Measurements from ENCODE around the gene DCAF6.
"Not testable (repeated sequence)": the region's sequence is repeated elsewhere in the genome, so short reads cannot be mapped to it uniquely, and the experiment has no call there.

DCAF6 gene

GRCh38 chr1:168031627-168032026, 95.1 kb downstream of the DCAF6 start:
- DNase-seq (ENCODE audit: low read depth) = no peak

GRCh38 chr1:168032029-168032428, 95.5 kb downstream of the DCAF6 start:
- no peak for DNase-seq (ENCODE audit: low read depth)

GRCh38 chr1:168035345-168035744, 98.9 kb downstream of the DCAF6 start:
- DNase-seq (ENCODE audit: low read depth) = no peak

GRCh38 chr1:168042362-168042761, 105.9 kb downstream of the DCAF6 start:
- no peak for DNase-seq (ENCODE audit: low read depth)

DNA sequence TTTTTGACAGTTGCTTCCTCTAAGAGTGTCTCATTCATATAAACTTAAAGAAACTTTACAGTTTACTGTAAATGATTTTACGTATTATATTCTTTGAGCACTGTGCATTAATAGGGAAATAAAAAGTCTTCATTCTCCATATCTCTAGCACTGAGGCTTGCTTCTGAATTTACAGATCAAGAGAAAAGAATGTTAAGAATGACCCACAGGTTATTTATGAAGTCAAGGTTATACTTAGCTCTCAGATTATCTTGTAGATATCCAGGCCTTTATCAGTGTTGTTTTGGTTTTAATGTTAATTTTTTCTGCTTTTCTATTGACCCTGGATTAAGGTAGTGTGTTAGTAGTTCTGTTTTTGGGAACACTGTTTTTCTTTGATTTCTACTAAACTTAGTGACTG, 108.8 kb downstream of the DCAF6 start:
- DNase-seq (ENCODE audit: low read depth) = no peak

- no peak for DNase-seq (ENCODE audit: low read depth)
Observed at GRCh38 chr1:168050307-168050706, 113.8 kb downstream of the DCAF6 start.

- no peak for DNase-seq (ENCODE audit: low read depth)
Observed at GRCh38 chr1:168050880-168051279, 114.4 kb downstream of the DCAF6 start.

DNA sequence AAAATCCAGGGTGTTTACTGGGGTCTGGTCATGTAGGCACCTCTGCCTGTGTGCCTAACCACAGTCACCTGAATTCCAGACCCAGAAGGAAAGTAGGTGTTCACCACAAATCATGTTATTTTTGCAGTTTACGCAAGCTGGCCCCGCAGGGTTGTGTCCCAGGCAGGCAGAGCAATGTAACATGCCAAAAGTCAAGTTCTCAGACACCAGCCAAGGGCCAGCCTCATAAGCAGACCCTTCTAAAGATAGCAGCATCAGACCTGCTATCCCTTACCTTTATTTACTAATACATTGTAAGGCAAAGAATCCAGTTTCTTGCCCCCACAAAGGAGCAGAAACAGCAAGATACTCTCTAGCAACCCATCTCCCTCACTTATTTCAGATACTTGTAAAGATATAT, 117.2 kb downstream of the DCAF6 start:
- DNase-seq (ENCODE audit: low read depth) = no peak

DNA sequence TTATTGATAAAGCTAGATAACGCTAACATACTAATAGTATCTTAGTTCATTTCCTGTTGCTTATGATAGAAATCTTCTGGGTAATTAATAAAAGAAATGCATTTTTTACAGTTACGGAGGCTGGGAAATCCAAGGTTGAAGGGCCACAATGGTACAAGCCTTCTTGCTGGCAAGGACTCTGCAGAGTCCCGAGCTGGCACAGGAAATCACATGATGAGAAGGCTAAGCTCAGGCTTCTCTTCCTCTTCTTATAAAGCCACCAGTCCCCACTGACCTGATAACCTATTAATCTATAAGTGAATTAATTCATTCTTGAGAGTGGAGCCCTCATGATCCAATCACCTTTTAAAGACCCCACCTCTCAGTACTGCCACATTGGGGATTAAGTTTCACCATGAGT, 117.6 kb downstream of the DCAF6 start:
- DNase-seq (ENCODE audit: low read depth) = no peak

DNA sequence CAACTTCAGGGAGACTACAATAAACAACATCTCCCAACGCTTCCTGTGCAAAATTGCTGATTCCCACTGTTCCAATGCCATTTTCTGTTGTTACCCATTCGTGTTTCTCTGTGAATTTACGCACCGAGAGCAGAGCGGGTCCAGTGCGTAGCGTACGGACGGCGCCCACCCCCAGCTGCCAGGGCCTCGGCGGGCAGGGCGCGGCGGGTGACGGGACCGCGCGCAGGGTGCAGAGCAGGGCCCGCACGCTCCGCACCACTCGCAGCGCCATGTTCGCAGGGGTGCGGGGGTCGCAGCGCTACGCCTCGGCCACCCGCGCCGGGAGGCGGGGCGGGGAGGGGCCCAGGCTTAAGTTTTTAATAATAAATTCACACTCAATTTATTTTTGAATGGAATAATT, 119.7 kb downstream of the DCAF6 start:
- DNase-seq (ENCODE audit: low read depth) = not testable (repeated sequence)

GRCh38 chr1:168057355-168057754, 120.9 kb downstream of the DCAF6 start:
- no peak for DNase-seq (ENCODE audit: low read depth)

GRCh38 chr1:168057921-168058320, 121.4 kb downstream of the DCAF6 start:
- no peak for DNase-seq (ENCODE audit: low read depth)

DNA sequence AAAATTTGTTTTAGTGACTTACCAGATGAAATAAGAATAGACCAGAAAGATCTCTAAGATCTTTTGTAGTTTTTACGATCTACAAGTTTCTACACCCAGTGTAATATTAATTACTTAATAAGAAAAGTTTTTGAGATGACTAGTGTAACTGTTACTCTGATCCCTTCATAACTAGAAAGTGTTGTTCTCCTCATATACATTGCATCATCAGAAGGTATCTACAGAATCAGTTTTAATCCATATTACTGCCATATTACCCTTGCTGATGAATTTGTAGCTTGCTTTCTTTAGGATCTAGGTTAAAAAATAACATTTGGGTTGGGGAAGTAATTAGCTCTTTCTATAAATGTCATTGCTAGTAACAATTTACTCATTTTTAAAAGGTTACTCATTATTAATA, 127.7 kb downstream of the DCAF6 start:
- no peak for DNase-seq (ENCODE audit: low read depth)

- DNase-seq (ENCODE audit: low read depth) = no peak
Observed at GRCh38 chr1:168065506-168065905, 129.0 kb downstream of the DCAF6 start.

DNA sequence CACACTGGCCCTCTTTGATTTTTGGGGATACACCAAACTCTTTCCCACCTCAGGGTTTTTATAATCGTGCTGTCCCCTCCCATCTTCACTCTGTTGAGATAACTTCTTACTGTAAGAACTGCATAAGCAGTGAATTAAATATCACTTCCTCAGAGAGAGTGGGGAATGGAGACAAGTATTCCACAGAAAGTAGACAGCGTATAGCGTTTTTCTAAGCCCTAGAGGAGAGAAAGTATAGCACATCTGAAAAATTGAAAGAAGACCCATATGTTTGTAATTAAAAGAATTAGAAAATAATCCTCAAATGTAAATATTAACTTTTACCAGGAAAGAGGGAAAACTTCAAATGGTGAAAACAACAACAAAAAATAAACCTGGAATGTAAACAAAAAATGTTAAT, 132.9 kb downstream of the DCAF6 start:
- DNase-seq (ENCODE audit: low read depth) = no peak

DNA sequence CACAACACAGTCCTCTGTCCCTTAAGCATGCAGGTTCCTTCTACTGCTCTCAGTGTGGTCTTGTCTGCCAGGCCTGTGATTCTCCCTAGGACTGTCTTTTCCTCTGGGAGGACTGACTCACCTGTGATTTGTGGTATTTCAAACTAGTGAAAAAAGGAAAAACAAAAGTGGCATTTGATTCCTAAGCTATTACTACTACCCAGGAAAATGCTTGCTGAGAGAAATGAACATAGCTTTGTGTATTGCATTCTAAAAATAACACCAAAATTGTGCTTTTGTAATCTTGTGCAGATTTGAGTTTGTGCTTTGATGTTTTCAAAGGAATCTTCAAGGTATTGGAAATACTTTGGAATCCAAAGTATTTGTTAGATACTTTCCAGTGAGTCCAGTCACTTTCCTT, 143.3 kb downstream of the DCAF6 start:
- DNase-seq (ENCODE audit: low read depth) = peak; percentile 35

GRCh38 chr1:168081373-168082007, 145.0 kb downstream of the DCAF6 start:
- DNase-seq (ENCODE audit: low read depth) = peak; percentile 95

- peak; percentile 73 for DNase-seq (ENCODE audit: low read depth)
Observed at GRCh38 chr1:168082008-168082876, 145.8 kb downstream of the DCAF6 start.

- no peak for DNase-seq (ENCODE audit: low read depth)
Observed at GRCh38 chr1:168083456-168084325, 147.2 kb downstream of the DCAF6 start.

DNA sequence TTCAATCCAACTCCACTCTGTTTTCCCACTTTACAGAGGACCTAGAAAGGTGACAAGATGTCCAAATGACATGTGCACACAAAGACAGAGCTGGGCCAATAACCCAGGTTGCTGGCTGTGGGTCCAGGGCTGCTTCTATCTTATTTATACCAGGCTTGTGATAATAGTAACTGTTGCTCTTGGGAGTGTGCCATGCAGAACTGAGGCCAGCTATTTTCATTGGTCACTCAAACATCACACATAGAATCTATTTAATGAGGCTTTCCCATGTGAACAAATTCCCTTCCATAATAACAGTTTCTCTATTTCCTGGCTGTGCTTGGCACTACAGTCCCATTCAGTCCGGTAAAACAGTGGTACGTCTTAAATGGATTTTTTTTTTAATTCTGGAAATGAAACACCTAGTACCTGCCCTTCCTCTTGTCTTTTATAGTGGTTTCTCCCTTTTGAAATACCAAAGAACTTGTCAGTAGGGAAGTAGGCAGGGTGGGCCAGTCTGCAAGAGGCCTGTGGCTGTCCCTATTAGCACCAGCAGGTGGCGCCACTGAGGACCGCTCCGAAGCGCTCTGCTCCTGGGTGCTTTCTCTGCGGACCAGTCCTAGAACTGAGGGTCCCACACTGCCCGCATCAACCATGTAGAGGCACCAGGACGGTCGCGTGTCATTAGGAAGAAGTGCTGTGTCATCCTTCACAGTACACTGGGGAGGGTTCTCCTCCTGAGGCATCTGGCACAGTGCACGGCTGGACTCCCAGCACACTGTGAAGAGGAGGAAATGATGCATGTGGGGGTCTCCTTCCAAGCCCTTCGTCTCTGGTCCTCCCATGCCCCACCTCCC, 148.1 kb downstream of the DCAF6 start:
- DNase-seq (ENCODE audit: low read depth) = peak; percentile 25

DNA sequence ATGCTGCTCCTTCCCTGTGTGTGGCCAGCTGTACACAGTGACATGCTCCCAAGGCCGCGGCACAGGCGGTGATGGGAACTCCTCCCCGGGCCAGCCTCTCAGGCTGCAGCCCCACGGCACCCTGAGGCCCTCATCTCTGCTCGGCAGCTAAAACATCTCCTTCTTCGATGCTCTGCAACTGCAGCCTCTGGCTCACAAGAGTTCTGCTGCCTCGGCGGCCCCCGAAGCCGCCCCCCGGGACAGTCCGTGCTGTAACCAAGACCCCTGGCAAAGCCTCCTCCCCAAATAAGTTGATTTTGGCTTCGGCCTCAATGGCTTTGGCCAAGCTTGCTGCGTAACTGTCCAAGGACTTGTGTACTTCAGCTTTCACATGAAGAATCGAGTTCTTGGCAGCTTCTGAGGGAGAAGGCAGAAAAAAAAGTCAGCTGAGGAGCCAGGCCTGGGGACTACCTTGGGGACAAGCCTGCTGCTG, 149.0 kb downstream of the DCAF6 start:
- DNase-seq (ENCODE audit: low read depth) = no peak

GRCh38 chr1:168086438-168086837, 150.0 kb downstream of the DCAF6 start:
- no peak for DNase-seq (ENCODE audit: low read depth)

Measured in fibroblast of gingiva (primary cell).